RWPE1 (cell line): ENCODE data around the gene BMPER.

Source experiments
- CTCF ChIA-PET: fragments of 350-600 bp; sonication (Branson Sonifier 250); formaldehyde crosslinking; extraction: SDS; loops from one replicate; lab custom pipeline; 2021; lab: Yijun Ruan, JAX
- POLR2A ChIA-PET: fragments of 400-600 bp; formaldehyde crosslinking; extraction: SDS; loops from one replicate; lab custom pipeline; 2020; ENCODE audit warnings: antibody characterized with exemption; ENCODE audit not compliant: low non-redundant PET; lab: Yijun Ruan, JAX
- DNase-seq: peaks from one replicate; pipeline ENCODE4 v3.0.0; 2012; ENCODE audit warnings: low spot score
- H3K27ac ChIP-seq: fragments of 450-650 bp; 2 replicates; pipeline ENCODE4 v1.5.1; 2017
- TF ChIP-seq, protein P1 (sequence below): fragments of 450-650 bp; conservative IDR thresholded peaks from 2 replicates; pipeline ENCODE4 v1.5.1; 2017; ENCODE audit warnings: low read depth, mild to moderate bottlenecking

BMPER gene

DNA sequence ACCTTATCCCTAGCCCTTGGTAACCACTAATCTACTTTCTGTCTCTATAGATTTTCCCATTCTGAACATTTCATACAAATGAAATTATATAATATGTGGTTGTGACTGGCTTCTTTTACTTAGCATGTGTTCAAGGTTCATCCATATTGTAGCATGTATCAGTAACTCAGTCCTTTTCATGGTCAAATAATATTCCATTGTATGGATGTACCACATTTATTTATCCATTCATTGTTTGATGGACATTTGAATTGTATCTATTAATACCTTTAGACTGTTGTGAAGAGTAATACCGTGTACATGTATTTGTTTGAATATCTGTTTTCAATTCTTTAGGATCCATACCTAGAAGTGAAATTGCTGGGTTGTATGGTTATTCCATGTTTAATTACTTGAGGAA, 210.2 kb downstream of the BMPER start:
- H3K27ac ChIP-seq, result no peak overlapping the region
- DNase-seq, result no peak
- TF ChIP-seq, protein P1, sequence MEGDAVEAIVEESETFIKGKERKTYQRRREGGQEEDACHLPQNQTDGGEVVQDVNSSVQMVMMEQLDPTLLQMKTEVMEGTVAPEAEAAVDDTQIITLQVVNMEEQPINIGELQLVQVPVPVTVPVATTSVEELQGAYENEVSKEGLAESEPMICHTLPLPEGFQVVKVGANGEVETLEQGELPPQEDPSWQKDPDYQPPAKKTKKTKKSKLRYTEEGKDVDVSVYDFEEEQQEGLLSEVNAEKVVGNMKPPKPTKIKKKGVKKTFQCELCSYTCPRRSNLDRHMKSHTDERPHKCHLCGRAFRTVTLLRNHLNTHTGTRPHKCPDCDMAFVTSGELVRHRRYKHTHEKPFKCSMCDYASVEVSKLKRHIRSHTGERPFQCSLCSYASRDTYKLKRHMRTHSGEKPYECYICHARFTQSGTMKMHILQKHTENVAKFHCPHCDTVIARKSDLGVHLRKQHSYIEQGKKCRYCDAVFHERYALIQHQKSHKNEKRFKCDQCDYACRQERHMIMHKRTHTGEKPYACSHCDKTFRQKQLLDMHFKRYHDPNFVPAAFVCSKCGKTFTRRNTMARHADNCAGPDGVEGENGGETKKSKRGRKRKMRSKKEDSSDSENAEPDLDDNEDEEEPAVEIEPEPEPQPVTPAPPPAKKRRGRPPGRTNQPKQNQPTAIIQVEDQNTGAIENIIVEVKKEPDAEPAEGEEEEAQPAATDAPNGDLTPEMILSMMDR, result no peak
- CTCF ChIA-PET, result no interaction called here
- POLR2A ChIA-PET, result no interaction called here

- CTCF ChIA-PET, result interaction anchor here (0.6 to 0.7 kb wide), 2 partner anchors 222 to 313 kb away, joined by 3 to 5 read pairs; no protein-coding TSS in a partner anchor
These were observed 212.2 kb downstream of the BMPER start for GRCh38 chr7:34117573-34117972.

DNA sequence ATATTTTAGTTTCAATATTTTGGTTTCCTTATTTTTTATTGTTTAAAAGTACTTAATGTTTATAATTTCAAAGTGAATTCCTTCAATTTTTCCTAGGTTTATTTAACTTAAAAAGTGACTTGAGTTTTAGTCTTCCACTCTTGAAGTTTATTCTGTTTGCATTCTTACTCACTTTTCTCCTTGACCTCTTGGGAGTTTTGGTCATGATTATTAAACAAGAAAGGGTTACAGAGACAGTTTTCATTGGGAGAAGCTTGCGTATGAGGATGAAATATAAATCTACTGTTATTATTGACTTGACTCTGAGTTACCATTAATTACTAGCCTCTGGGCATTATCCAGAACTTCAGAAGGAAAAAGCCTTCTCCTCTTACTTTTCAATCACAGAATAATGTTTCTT, 216.0 kb downstream of the BMPER start:
- no peak for DNase-seq
- no peak overlapping the region for H3K27ac ChIP-seq
- CTCF ChIA-PET, result no interaction called here
- POLR2A ChIA-PET, result no interaction called here
- TF ChIP-seq, protein P1, result no peak

More at GRCh38 chr7:34117573-34117972, 212.2 kb downstream of the BMPER start:
- no peak overlapping the region for H3K27ac ChIP-seq
- no peak for DNase-seq
- TF ChIP-seq, protein P1, result no peak
- POLR2A ChIA-PET, result no interaction called here

GRCh38 chr7:34123316-34123715, 218.0 kb downstream of the BMPER start:
- CTCF ChIA-PET, result no interaction called here

DNA sequence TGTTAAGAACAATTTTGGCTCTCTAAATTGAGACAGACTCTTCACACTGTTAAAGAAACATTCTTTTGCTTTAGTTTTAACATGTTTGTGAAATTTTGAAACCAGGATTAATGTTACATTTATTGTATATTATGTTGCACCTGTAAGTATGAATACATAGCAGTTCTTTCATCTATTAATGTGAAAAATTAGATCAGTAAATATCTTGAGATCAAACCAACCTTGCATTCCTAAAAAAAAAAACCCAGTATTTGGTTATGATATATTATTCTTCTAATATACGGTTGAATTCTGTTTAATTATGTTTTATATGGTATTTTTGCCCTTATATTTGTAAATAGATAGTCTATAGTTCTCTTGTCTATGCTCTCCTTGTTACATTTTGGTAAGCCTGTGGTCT, 219.4 kb downstream of the BMPER start:
- CTCF ChIA-PET, result interaction anchor here (0.7 kb wide), 1 partner anchor 11 kb away, joined by 4 read pairs; no protein-coding TSS in a partner anchor

More at GRCh38 chr7:34123316-34123715, 218.0 kb downstream of the BMPER start:
- TF ChIP-seq, protein P1, result no peak
- no peak for DNase-seq
- POLR2A ChIA-PET, result no interaction called here
- no peak overlapping the region for H3K27ac ChIP-seq

GRCh38 chr7:34128762-34129161, 223.4 kb downstream of the BMPER start:
- TF ChIP-seq, protein P1, result no peak
- H3K27ac ChIP-seq, result no peak overlapping the region
- ChIA-PET CTCF (interaction anchor here (0.7 kb wide), 1 partner anchor 144 kb away, joined by 5 read pairs; no protein-coding TSS in a partner anchor), POLR2A (no interaction called here)
- peak; percentile 5 for DNase-seq

More for the DNA sequence above, 219.4 kb downstream of the BMPER start:
- POLR2A ChIA-PET, result no interaction called here
- H3K27ac ChIP-seq, result no peak overlapping the region
- DNase-seq, result no peak
- TF ChIP-seq, protein P1, result no peak
